ENCODE measurements around the gene SLFN11. TPM values are rescaled to one million over a fixed set of nuclear protein-coding genes. Genes with fewer than 3 reads are reported as not detected.
"Not testable (repeated sequence)": the region's sequence is repeated elsewhere in the genome, so short reads cannot be mapped to it uniquely, and the experiment has no call there.

SLFN11 gene
- 0.55 and 0.90 TPM in 2 replicates for total RNA-seq (2021)
- long read RNA-seq, partial matches to known transcripts = 0 of 3 reads
- long read RNA-seq, other reads (novel, unspliced or antisense) = 3 of 3 reads

- H3K14ac ChIP-seq (ENCODE audit: insufficient read depth, low read length) = no peak within 1 kb of the TSS; the same call in 1 of the 2 replicates
- no peaks in the 10 kb centered on the region for H3K79me1 ChIP-seq (ENCODE audit: insufficient read depth, low read depth, low read length, poor library complexity, severe bottlenecking)
- H3T11ph ChIP-seq (ENCODE audit: low read length) = no peak within 1 kb of the TSS
- peaks cover 8 to 13% of the 10 kb centered on the region in 2 experiments for H3K4me1 Mint-ChIP-seq
- peaks cover 6 to 9% of the 10 kb centered on the region in 2 experiments; a peak in 4 of 5 replicates for H3K9me3 Mint-ChIP-seq
- no peak within 1 kb of the TSS for H2BK5ac ChIP-seq (ENCODE audit: insufficient read length, low read length)
- H3K36me3 Mint-ChIP-seq (ENCODE audit: insufficient read depth in 1 of 3, low read depth in 3 of 3) = no peaks in the 10 kb centered on the region; a peak in 1 of 7 replicates
- no peak within 1 kb of the TSS for H4K8ac ChIP-seq (replicated peaks; ENCODE audit: insufficient read length, low read depth, low read length)
- H3K79me2 ChIP-seq (ENCODE audit: insufficient read depth, low read length) = no peaks in the 10 kb centered on the region
- no peak within 1 kb of the TSS for H3K4ac ChIP-seq (ENCODE audit: low read depth, low read length)
- no peak within 1 kb of the TSS for H2BK12ac ChIP-seq (ENCODE audit: insufficient read length, low read depth, low read length)
- H3K23me2 ChIP-seq (ENCODE audit: insufficient read length, low read depth, low read length, poor library complexity, severe bottlenecking) = peaks cover 11% of the 10 kb centered on the region
- no peak for TF ChIP-seq CTCF (conservative IDR thresholded peaks at IDR 0.05)
- peak within 1 kb of the TSS; percentile 64 to 86 for H3K4me3 Mint-ChIP-seq
- DNase-seq = peak; percentile 53
- H3K27ac Mint-ChIP-seq = no peak within 1 kb of the TSS
- no peak within 1 kb of the TSS for H2AK5ac ChIP-seq (ENCODE audit: insufficient read length, low read length)
- no peaks in the 10 kb centered on the region for H4K20me1 ChIP-seq (ENCODE audit: control insufficient read depth, insufficient read depth, insufficient read length)
- no peak within 1 kb of the TSS for H3K23ac ChIP-seq (ENCODE audit: insufficient read length, low read depth, low read length)
- H3K4me2 ChIP-seq (ENCODE audit: insufficient read depth, insufficient read length, low read length) = peak within 1 kb of the TSS; percentile 79
- WGBS (ENCODE audit: extremely low coverage, insufficient read length, low lambda C conversion rate) = 100% methylated on average over 2 of the region's 22 CpGs
- peaks cover 37% of the 10 kb centered on the region for H3K27me3 ChIP-seq (ENCODE audit: insufficient read depth, low read length)
- no peak within 1 kb of the TSS for H2AFZ ChIP-seq (ENCODE audit: low read length)
- H2BK120ac ChIP-seq (ENCODE audit: low read depth, low read length, poor library complexity, severe bottlenecking) = no peak within 1 kb of the TSS
- H2BK15ac ChIP-seq (ENCODE audit: low read depth, low read length) = no peak within 1 kb of the TSS
- no peak within 1 kb of the TSS for H3K27ac ChIP-seq (ENCODE audit: insufficient read length, low read depth, low read length)
- H3K56ac ChIP-seq (ENCODE audit: insufficient read length, low read depth, low read length) = no peak within 1 kb of the TSS
- no peak within 1 kb of the TSS for H4K91ac ChIP-seq (ENCODE audit: insufficient read length, low read depth, low read length)
- no peak within 1 kb of the TSS for H2BK20ac ChIP-seq (ENCODE audit: low read depth, low read length, poor library complexity, severe bottlenecking)
- H4K5ac ChIP-seq (ENCODE audit: insufficient read length, low read depth, low read length) = no peak within 1 kb of the TSS
- peaks cover 1% of the 10 kb centered on the region; the same call in 1 of the 2 replicates for H3K4me1 ChIP-seq (ENCODE audit: insufficient read depth, low read length)
- no peak within 1 kb of the TSS for H3K18ac ChIP-seq (ENCODE audit: insufficient read length, low read depth, low read length)
- H3K9ac ChIP-seq (ENCODE audit: extremely low read depth, insufficient read length, low read length) = no peak within 1 kb of the TSS
- no peaks in the 10 kb centered on the region for H3K9me3 ChIP-seq (ENCODE audit: control insufficient read depth, low read depth, low read length)
- peaks cover 88% of the 10 kb centered on the region for H3K27me3 Mint-ChIP-seq (ENCODE audit: low read depth)
These were observed at the start of gene SLFN11 for GRCh38 chr17:35373534-35373983. Gene SLFN11 (minus strand): TSS chr17:35373621. CDS start chr17:35363807, 9,814 bp downstream.

- not testable (repeated sequence) for H3K4me1 Mint-ChIP-seq; H3K27me3 Mint-ChIP-seq (ENCODE audit: low read depth)
These were observed 47.6 kb upstream of the SLFN11 start for GRCh38 chr17:35421069-35421468.

More at GRCh38 chr17:35421069-35421468, 47.6 kb upstream of the SLFN11 start:
- no CpG with 5 or more reads among the region's 9 CpGs for WGBS (ENCODE audit: extremely low coverage, insufficient read length, low lambda C conversion rate)
- not testable (repeated sequence) for DNase-seq; H3K79me1 ChIP-seq (ENCODE audit: insufficient read depth, low read depth, low read length, poor library complexity, severe bottlenecking); H3K56ac ChIP-seq (ENCODE audit: insufficient read length, low read depth, low read length); H2BK12ac ChIP-seq (ENCODE audit: insufficient read length, low read depth, low read length); H2AFZ ChIP-seq (ENCODE audit: low read length); H4K20me1 ChIP-seq (ENCODE audit: control insufficient read depth, insufficient read depth, insufficient read length); H3K9me3 ChIP-seq (ENCODE audit: control insufficient read depth, low read depth, low read length); H2BK20ac ChIP-seq (ENCODE audit: low read depth, low read length, poor library complexity, severe bottlenecking); H3K23me2 ChIP-seq (ENCODE audit: insufficient read length, low read depth, low read length, poor library complexity, severe bottlenecking); H3K9ac ChIP-seq (ENCODE audit: extremely low read depth, insufficient read length, low read length); H3K27ac Mint-ChIP-seq; H3K4me1 ChIP-seq (ENCODE audit: insufficient read depth, low read length); H2BK5ac ChIP-seq (ENCODE audit: insufficient read length, low read length); H4K8ac ChIP-seq (replicated peaks; ENCODE audit: insufficient read length, low read depth, low read length); H2BK120ac ChIP-seq (ENCODE audit: low read depth, low read length, poor library complexity, severe bottlenecking); H2BK15ac ChIP-seq (ENCODE audit: low read depth, low read length); H2AK5ac ChIP-seq (ENCODE audit: insufficient read length, low read length); H3K4me3 Mint-ChIP-seq; H3K79me2 ChIP-seq (ENCODE audit: insufficient read depth, low read length); H4K91ac ChIP-seq (ENCODE audit: insufficient read length, low read depth, low read length); H4K5ac ChIP-seq (ENCODE audit: insufficient read length, low read depth, low read length); H3K9me3 Mint-ChIP-seq; H3K14ac ChIP-seq (ENCODE audit: insufficient read depth, low read length); H3K23ac ChIP-seq (ENCODE audit: insufficient read length, low read depth, low read length); H3K27me3 ChIP-seq (ENCODE audit: insufficient read depth, low read length); H3K27ac ChIP-seq (ENCODE audit: insufficient read length, low read depth, low read length); H3T11ph ChIP-seq (ENCODE audit: low read length); H3K4ac ChIP-seq (ENCODE audit: low read depth, low read length); H3K4me2 ChIP-seq (ENCODE audit: insufficient read depth, insufficient read length, low read length); H3K18ac ChIP-seq (ENCODE audit: insufficient read length, low read depth, low read length)
- peaks cover 0 to 23% (median 0%) of the 10 kb centered on the region in 3 experiments; a peak in 2 of 7 replicates for H3K36me3 Mint-ChIP-seq (ENCODE audit: insufficient read depth in 1 of 3, low read depth in 3 of 3)

Data from H9 (cell line).